SU-DHL-6 (cell line): Measurements from ENCODE around the gene EEF2K.

Experiments
- CTCF ChIP-seq: fragments of 200-600 bp; sonication (generic); IDR thresholded peaks from one replicate; pipeline ENCODE4 v1.5.1; 2017; ENCODE audit warnings: antibody characterized with exemption, mild to moderate bottlenecking, low read length, moderate library complexity; ENCODE audit not compliant: insufficient read depth, poor library complexity, severe bottlenecking
- EZH2phosphoT487 ChIP-seq: fragments of 200-600 bp; sonication (generic), shearing (Covaris generic); conservative IDR thresholded peaks from 2 replicates; pipeline ENCODE4 v1.6.1; 2018; ENCODE audit warnings: mild to moderate bottlenecking, antibody characterized with exemption, low read length, moderate library complexity, mixed read lengths

DNA sequence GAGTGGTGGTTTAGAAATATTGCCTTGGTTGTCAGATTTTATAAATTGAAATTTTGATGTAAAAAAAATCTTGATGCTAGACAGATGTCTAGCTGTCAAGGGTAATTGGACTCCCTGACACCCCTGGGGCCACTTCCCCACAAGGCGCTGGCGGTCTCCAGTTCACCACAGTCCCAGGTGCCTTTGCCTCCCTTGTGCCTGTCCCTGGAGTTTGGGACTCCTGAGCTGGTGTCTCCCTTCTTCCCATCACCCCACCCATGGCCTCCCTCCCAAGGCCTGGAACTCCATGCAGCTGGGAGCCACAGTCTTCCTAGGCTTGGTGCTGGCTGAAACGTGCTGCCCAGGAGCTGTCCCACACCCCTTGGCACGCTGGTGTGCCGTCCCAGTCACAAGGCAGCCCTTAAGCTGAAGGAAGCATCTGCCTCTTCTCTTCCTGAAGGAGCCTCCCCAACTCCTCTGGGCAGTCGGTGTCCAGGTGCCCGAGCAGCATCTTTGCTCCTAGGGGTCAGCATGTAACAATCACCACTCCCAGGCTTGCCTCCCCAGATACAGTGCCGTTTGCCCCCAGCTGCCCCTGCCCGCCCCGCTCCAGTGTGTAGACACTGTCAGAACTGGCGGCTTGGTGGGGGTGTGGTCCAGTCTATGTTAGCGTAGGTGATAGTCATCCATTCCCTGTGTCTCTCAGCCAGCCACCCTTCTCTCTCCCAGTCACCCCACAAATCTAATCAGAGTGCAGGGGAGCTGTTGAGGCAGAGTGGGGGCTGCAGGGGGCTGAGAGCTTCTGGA, 117.3 kb downstream of the EEF2K start:
- TF ChIP-seq CTCF (no peak), EZH2phosphoT487 (no peak)
